Left ventricle myocardium inferior (tissue), 1 donor: ENCODE data around the gene EEFSEC. TPM values are rescaled to one million over a fixed set of nuclear protein-coding genes. Genes with fewer than 3 reads are reported as not detected.

ENCODE experiments used
- DNase-seq: peaks from one replicate; pipeline ENCODE4 v3.0.0-alpha.2; 2020
- H3K27ac ChIP-seq: fragments of 200-600 bp; replicated peaks from 2 replicates; pipeline ENCODE4 v1.8.0; 2021
- H3K27me3 ChIP-seq: fragments of 200-600 bp; 2 replicates; pipeline ENCODE4 v1.8.0; 2021; ENCODE audit warnings: low read depth
- H3K36me3 ChIP-seq: fragments of 200-600 bp; 2 replicates; pipeline ENCODE4 v1.8.0; 2021
- H3K4me1 ChIP-seq: fragments of 200-600 bp; 2 replicates; pipeline ENCODE4 v1.8.0; 2021
- H3K4me3 ChIP-seq: fragments of 200-600 bp; 2 replicates; pipeline ENCODE4 v1.8.0; 2021; ENCODE audit warnings: mild to moderate bottlenecking, moderate library complexity
- H3K9me3 ChIP-seq: fragments of 200-600 bp; replicated peaks from 2 replicates; pipeline ENCODE4 v1.8.0; 2021
- intact Hi-C: fragments of 100-400 bp; cut with micrococcal nuclease; formaldehyde crosslinking; loops from one replicate; pipeline ENCODE4 v1.11.0; 2022
- total RNA-seq: library from RNA; stranded (reverse); fragmentation: NEBNext Ultra II Directional; extraction: Animal tissue kit (Norgen Biotek cat#: 25700); gene quantifications from one replicate; pipeline ENCODE4 v1.2.1, GENCODE V29; 2021
- TF ChIP-seq, protein P1 (sequence below): fragments of 200-600 bp; IDR thresholded peaks from 2 replicates; pipeline ENCODE4 v1.8.0; 2021; ENCODE audit warnings: antibody characterized with exemption, mild to moderate bottlenecking, borderline replicate concordance
- donor health status: DM: no; HTN: yes; CAD: no; lungs with severe emphysema.

The EEFSEC gene
- total RNA-seq, 1 donor from 2014 or later: 23.7 TPM

- intact Hi-C loops: no loop called here
- TF ChIP-seq, protein P1, sequence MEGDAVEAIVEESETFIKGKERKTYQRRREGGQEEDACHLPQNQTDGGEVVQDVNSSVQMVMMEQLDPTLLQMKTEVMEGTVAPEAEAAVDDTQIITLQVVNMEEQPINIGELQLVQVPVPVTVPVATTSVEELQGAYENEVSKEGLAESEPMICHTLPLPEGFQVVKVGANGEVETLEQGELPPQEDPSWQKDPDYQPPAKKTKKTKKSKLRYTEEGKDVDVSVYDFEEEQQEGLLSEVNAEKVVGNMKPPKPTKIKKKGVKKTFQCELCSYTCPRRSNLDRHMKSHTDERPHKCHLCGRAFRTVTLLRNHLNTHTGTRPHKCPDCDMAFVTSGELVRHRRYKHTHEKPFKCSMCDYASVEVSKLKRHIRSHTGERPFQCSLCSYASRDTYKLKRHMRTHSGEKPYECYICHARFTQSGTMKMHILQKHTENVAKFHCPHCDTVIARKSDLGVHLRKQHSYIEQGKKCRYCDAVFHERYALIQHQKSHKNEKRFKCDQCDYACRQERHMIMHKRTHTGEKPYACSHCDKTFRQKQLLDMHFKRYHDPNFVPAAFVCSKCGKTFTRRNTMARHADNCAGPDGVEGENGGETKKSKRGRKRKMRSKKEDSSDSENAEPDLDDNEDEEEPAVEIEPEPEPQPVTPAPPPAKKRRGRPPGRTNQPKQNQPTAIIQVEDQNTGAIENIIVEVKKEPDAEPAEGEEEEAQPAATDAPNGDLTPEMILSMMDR: no peak
- H3K27ac ChIP-seq: peak overlapping the region; percentile 71
Observed at GRCh38 chr3:128155616-128156360, 2.5 kb downstream of the EEFSEC start.

GRCh38 chr3:128160661-128161060 is 7.4 kb downstream of the EEFSEC start:
- intact Hi-C loops: no loop called here

More at GRCh38 chr3:128155616-128156360, 2.5 kb downstream of the EEFSEC start:
- no peaks in the 10 kb centered on the region for H3K9me3 ChIP-seq
- H3K36me3 ChIP-seq: peaks cover 12% of the 10 kb centered on the region
- peaks cover 48% of the 10 kb centered on the region for H3K4me1 ChIP-seq
- no peaks in the 10 kb centered on the region for H3K27me3 ChIP-seq
- DNase-seq: no peak
- no peak overlapping the region for H3K4me3 ChIP-seq

DNA sequence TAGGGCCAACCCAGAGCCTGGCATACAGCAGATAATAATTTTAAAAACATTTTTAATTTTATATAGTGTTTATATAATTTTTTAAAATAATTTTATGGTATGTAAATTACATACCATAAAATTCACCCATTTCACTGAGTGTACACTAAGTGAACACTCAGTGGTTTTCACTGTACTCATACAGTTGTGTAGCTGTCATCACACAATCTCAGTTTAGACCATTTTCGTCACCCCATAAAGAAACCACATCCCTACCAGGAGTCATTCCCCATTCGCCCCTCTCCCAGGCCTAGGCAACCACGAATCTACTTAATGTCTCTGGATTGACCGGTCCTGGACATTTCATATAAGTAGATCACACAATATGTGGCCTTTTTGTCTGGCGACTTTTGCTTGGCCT is 10.2 kb downstream of the EEFSEC start:
- Histone ChIP-seq H3K9me3 (no peaks in the 10 kb centered on the region), H3K36me3 (peaks cover 3% of the 10 kb centered on the region), H3K27ac (no peak overlapping the region), H3K27me3 (no peaks in the 10 kb centered on the region), H3K4me3 (no peak overlapping the region), H3K4me1 (peaks cover 39% of the 10 kb centered on the region)
- TF ChIP-seq, protein P1: no peak
- intact Hi-C loops: no loop called here
- no peak for DNase-seq

More at GRCh38 chr3:128160661-128161060, 7.4 kb downstream of the EEFSEC start:
- H3K4me3 ChIP-seq: no peak overlapping the region
- H3K9me3 ChIP-seq: no peaks in the 10 kb centered on the region
- H3K27ac ChIP-seq: no peak overlapping the region
- H3K4me1 ChIP-seq: peaks cover 32% of the 10 kb centered on the region
- TF ChIP-seq, protein P1: no peak
- no peak for DNase-seq
- H3K36me3 ChIP-seq: peaks cover 15% of the 10 kb centered on the region
- no peaks in the 10 kb centered on the region for H3K27me3 ChIP-seq

DNA sequence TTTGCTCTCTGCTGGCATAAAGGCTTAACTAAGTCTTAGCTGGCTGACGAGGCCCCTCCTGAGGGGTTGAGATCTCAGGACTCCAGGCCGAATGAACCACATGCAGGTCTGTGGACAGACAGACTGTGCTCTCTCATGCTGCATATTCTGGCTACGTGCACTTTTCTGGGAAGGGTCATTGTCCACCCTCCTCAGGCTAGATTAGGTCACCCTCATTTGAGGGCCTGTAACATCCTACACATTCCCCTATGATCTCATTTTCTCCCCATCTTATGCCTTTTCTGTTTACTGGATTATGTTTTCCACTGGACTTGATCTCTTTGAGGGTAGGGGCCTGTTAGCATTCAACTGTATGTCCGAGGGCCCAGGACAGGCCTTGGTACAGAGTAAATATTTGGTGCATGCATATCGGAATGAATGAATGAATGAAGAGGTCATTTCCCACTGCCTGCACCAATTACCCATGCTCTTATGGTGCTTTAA is 13.7 kb downstream of the EEFSEC start:
- H3K4me3 ChIP-seq: no peak overlapping the region
- H3K27me3 ChIP-seq: no peaks in the 10 kb centered on the region
- H3K4me1 ChIP-seq: peaks cover 43% of the 10 kb centered on the region
- no peak for DNase-seq
- no peaks in the 10 kb centered on the region for H3K9me3 ChIP-seq
- no peak overlapping the region for H3K27ac ChIP-seq
- H3K36me3 ChIP-seq: peaks cover 3% of the 10 kb centered on the region
- intact Hi-C loops: no loop called here
- TF ChIP-seq, protein P1: no peak

DNA sequence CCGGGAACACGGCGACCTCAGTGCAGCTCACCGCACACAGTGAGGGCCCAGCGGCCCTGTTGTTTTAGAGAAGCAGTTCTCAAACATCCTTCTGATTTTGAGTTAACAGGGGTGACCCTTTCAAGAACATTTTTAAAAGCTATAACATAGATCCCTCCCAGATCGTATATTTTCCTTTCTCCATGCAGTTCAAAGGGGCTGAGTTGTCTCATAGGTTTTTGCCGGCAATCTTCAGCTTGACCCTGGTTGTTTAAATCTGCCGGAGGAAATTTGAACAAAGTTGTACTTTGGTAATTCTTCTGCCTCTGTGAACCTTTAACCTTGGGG is 14.3 kb downstream of the EEFSEC start:
- Histone ChIP-seq H3K4me1 (peaks cover 43% of the 10 kb centered on the region), H3K9me3 (no peaks in the 10 kb centered on the region), H3K4me3 (no peak overlapping the region), H3K27ac (peak overlapping the region; percentile 57), H3K27me3 (no peaks in the 10 kb centered on the region), H3K36me3 (no peaks in the 10 kb centered on the region)
- intact Hi-C loops: no loop called here
- TF ChIP-seq, protein P1: no peak
- no peak for DNase-seq
